MCF 10A (cell line): ENCODE results near the gene GJC3. TPM values are rescaled to one million over a fixed set of nuclear protein-coding genes. Genes with fewer than 3 reads are reported as not detected.

Experiments
- BruUV-seq: library from RNA; stranded (reverse); fragments of 400-500 nt; replicated peaks from 2 replicates; lab custom pipeline; 2021; lab: Mats Ljungman, UMichigan
- CTCF ChIA-PET: fragments of 300-600 bp; sonication (Branson Sonifier 250); formaldehyde crosslinking; extraction: SDS; loops from one replicate; lab custom pipeline; 2021; ENCODE audit warnings: antibody characterized with exemption, inconsistent platforms; lab: Yijun Ruan, JAX
- POLR2A ChIA-PET: fragments of 300-600, 350-650 bp; sonication (Branson Sonifier 250); formaldehyde crosslinking; extraction: SDS; loops from one replicate; lab custom pipeline; 2020; ENCODE audit warnings: antibody characterized with exemption, inconsistent platforms; lab: Yijun Ruan, JAX
- DNase-seq: peaks from one replicate; pipeline ENCODE4 v3.0.0-alpha.2; 2018; ENCODE audit not compliant: unreplicated experiment
- H3K27ac Mint-ChIP-seq: one replicate; pipeline ENCODE4 v1.8.0; 2022; ENCODE audit warnings: mild to moderate bottlenecking, low read depth, mixed read lengths; ENCODE audit not compliant: unreplicated experiment
- H3K27me3 Mint-ChIP-seq: one replicate; pipeline ENCODE4 v1.8.0; 2022; ENCODE audit warnings: mixed read lengths; ENCODE audit not compliant: insufficient read depth, unreplicated experiment
- H3K36me3 Mint-ChIP-seq: one replicate; pipeline ENCODE4 v1.8.0; 2022; ENCODE audit warnings: mild to moderate bottlenecking, moderate library complexity, mixed read lengths; ENCODE audit not compliant: insufficient read depth, unreplicated experiment
- H3K4me1 Mint-ChIP-seq: one replicate; pipeline ENCODE4 v1.8.0; 2022; ENCODE audit warnings: mixed read lengths; ENCODE audit not compliant: insufficient read depth, unreplicated experiment
- H3K4me3 Mint-ChIP-seq: one replicate; pipeline ENCODE4 v1.8.0; 2022; ENCODE audit warnings: mild to moderate bottlenecking, moderate library complexity, mixed read lengths; ENCODE audit not compliant: unreplicated experiment
- H3K9me3 Mint-ChIP-seq: one replicate; pipeline ENCODE4 v1.8.0; 2022; ENCODE audit warnings: mixed read lengths; ENCODE audit not compliant: unreplicated experiment
- intact Hi-C: fragments of 100-400 bp; cut with micrococcal nuclease; formaldehyde crosslinking; loops from 2 replicates; pipeline ENCODE4 v1.14.1; 2022
- total RNA-seq: library from RNA; stranded (reverse); gene quantifications from 2 replicates; pipeline ENCODE4 v1.2.3, GENCODE V29; 2022
- TF ChIP-seq, protein P1 (sequence below): fragments of 200-600 bp; IDR thresholded peaks from one replicate; pipeline ENCODE4 v1.8.0; 2022; ENCODE audit warnings: antibody characterized with exemption, mild to moderate bottlenecking; ENCODE audit not compliant: unreplicated experiment

The GJC3 gene
- total RNA-seq, 1 experiment from 2014 or later: not detected

DNA sequence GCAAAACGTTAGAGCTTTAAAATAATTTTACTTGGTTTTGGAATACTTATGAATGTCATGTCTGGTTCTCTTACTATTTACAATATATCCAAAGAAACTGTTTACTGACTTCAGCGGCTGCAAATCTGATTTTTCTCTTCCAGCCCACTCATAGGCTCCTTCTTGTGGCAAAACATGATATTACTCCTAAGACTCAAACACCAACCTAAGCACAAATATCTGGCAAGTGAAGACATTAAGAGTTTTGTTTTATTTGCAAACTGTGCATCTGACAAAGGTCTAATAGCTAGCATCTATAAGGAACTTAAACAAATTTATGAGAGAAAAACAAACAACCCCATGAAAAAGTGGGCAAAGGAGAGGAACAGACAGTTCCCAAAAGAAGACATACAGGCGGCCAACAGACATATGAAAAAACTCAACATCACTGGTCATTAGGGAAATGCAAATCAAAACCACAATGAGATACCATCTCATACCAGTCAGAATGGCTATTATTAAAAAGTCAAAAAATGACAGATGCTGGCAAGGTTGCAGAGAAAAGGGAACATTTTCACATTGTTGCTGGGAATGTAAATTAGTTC, 20.3 kb upstream of the GJC3 start:
- TF ChIP-seq, protein P1, sequence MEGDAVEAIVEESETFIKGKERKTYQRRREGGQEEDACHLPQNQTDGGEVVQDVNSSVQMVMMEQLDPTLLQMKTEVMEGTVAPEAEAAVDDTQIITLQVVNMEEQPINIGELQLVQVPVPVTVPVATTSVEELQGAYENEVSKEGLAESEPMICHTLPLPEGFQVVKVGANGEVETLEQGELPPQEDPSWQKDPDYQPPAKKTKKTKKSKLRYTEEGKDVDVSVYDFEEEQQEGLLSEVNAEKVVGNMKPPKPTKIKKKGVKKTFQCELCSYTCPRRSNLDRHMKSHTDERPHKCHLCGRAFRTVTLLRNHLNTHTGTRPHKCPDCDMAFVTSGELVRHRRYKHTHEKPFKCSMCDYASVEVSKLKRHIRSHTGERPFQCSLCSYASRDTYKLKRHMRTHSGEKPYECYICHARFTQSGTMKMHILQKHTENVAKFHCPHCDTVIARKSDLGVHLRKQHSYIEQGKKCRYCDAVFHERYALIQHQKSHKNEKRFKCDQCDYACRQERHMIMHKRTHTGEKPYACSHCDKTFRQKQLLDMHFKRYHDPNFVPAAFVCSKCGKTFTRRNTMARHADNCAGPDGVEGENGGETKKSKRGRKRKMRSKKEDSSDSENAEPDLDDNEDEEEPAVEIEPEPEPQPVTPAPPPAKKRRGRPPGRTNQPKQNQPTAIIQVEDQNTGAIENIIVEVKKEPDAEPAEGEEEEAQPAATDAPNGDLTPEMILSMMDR: peak; percentile 12
- Mint-ChIP-seq H3K9me3 (no peaks in the 10 kb centered on the region), H3K27ac (no peak overlapping the region), H3K4me1 (peaks cover 25% of the 10 kb centered on the region), H3K36me3 (no peaks in the 10 kb centered on the region), H3K4me3 (no peak overlapping the region), H3K27me3 (no peaks in the 10 kb centered on the region)
- BruUV-seq: no TSS peak
- ChIA-PET CTCF (interaction anchor here (0.7 to 2.2 kb wide), 9 partner anchors 13 to 450 kb away, joined by 3 to 8 read pairs (median 3); no protein-coding TSS in a partner anchor), POLR2A (no interaction called here)
- intact Hi-C loops: no loop called here
- no peak for DNase-seq

DNA sequence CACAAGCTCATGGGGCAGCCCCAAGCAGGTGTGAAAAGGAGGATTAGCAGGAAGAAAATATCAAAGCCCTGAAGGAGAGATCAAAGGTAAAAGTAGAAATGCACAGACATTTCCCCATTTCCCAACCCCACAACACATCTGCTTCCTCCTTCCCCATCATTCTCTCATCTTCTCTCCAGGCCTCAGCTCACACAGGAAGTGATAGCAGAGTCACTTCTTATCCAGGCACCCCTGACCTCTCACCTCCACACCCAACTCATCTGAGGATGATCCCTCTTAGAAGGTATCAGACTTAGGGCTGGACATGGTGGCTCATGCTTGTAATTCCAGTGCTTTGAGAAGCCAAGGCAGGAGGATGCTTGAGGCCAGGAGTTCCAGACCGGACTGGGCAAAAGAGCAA, 18.2 kb upstream of the GJC3 start:
- ChIA-PET POLR2A (interaction anchor here (0.5 to 1.5 kb wide), 4 partner anchors 9 to 482 kb away, joined by 3 to 4 read pairs (median 4); partner anchors contain the start of gene ATP5MF), CTCF (interaction anchor here (0.7 to 0.9 kb wide), 2 partner anchors 8 to 31 kb away, joined by 3 to 4 read pairs; no protein-coding TSS in a partner anchor)
- intact Hi-C loops: no loop called here
- no peak overlapping the region for H3K27ac Mint-ChIP-seq
- H3K4me3 Mint-ChIP-seq: no peak overlapping the region
- TF ChIP-seq, protein P1: no peak
- peaks cover 7% of the 10 kb centered on the region for H3K27me3 Mint-ChIP-seq
- peaks cover 5% of the 10 kb centered on the region for H3K4me1 Mint-ChIP-seq
- no peaks in the 10 kb centered on the region for H3K36me3 Mint-ChIP-seq
- no peaks in the 10 kb centered on the region for H3K9me3 Mint-ChIP-seq
- DNase-seq: no peak
- BruUV-seq: no TSS peak

DNA sequence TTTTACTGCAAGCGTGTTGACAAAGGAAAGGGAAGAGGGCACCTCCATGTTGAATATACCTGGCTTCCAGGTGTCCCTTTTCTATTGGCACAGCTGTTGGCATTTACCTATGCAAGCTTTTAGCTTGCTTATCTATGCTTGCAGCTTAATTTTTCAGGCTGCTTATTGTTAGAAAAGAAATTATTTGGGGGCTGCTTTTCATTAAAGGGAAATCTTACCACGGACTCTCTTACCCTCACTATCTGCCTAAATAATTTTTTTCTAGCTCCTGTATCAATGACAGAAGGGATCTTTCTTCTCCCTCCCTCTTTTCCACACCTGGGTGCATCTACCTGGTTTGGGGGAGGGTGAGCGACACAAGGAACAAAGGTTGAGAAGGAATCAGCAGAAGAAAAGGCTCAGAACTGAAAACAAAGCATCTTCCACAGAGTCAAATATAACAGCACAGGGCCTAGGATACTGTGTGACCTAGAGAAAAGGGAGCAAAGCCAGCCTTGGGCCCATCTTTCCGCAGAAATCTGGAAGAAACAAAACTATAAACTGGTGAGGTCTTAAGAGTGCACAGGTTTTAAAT, 15.2 kb upstream of the GJC3 start:
- CTCF ChIA-PET: interaction anchor here (0.6 to 1.5 kb wide), 3 partner anchors 9 to 314 kb away, joined by 3 to 5 read pairs (median 4); no protein-coding TSS in a partner anchor

More for the DNA sequence above, 15.2 kb upstream of the GJC3 start:
- no peak overlapping the region for H3K27ac Mint-ChIP-seq
- POLR2A ChIA-PET: interaction anchor here (3.9 kb wide), 1 partner anchor 25 kb away, joined by 16 read pairs; the partner anchor contains the start of gene TRIM4
- no peak for DNase-seq
- no peak overlapping the region for H3K4me3 Mint-ChIP-seq
- no peaks in the 10 kb centered on the region for H3K9me3 Mint-ChIP-seq
- no TSS peak for BruUV-seq
- intact Hi-C loops: no loop called here
- H3K36me3 Mint-ChIP-seq: no peaks in the 10 kb centered on the region
- TF ChIP-seq, protein P1: no peak
- H3K4me1 Mint-ChIP-seq: peaks cover 1% of the 10 kb centered on the region
- H3K27me3 Mint-ChIP-seq: peaks cover 13% of the 10 kb centered on the region
